NOMO-1 treated with DMSO at 0.1 percent for 48 hours (cell line): Measurements from ENCODE around the gene PLEKHG4B.
"Not testable (repeated sequence)": the region's sequence is repeated elsewhere in the genome, so short reads cannot be mapped to it uniquely, and the experiment has no call there.

Experiments
- DNase-seq: peaks from one replicate; lab custom pipeline; 2025; ENCODE audit not compliant: unreplicated experiment; lab: John Stamatoyannopoulos, UW

The PLEKHG4B gene

GRCh38 chr5:154826-155225 is 62.9 kb downstream of the PLEKHG4B start:
- no peak for DNase-seq

- no peak for DNase-seq
Measured at GRCh38 chr5:155651-156410, 63.9 kb downstream of the PLEKHG4B start.

- no peak for DNase-seq
Measured at GRCh38 chr5:156411-157072, 64.6 kb downstream of the PLEKHG4B start.

GRCh38 chr5:157126-157715 is 65.3 kb downstream of the PLEKHG4B start:
- DNase-seq, result no peak

- DNase-seq, result no peak
Measured at GRCh38 chr5:157801-158200, 65.8 kb downstream of the PLEKHG4B start.

- no peak for DNase-seq
Measured at GRCh38 chr5:158807-159447, 67.0 kb downstream of the PLEKHG4B start.

- DNase-seq, result no peak
Measured at GRCh38 chr5:159448-160172, 67.6 kb downstream of the PLEKHG4B start.

GRCh38 chr5:160173-160510 is 68.2 kb downstream of the PLEKHG4B start:
- no peak for DNase-seq

- no peak for DNase-seq
Measured at GRCh38 chr5:160921-161802, 69.2 kb downstream of the PLEKHG4B start.

GRCh38 chr5:161803-162110 is 69.8 kb downstream of the PLEKHG4B start:
- DNase-seq, result no peak

- DNase-seq, result no peak
Measured at GRCh38 chr5:162190-162564, 70.2 kb downstream of the PLEKHG4B start.

GRCh38 chr5:162565-163337 is 70.8 kb downstream of the PLEKHG4B start:
- DNase-seq, result no peak

GRCh38 chr5:163338-163620 is 71.3 kb downstream of the PLEKHG4B start:
- DNase-seq, result no peak

- no peak for DNase-seq
Measured at GRCh38 chr5:163841-164240, 71.9 kb downstream of the PLEKHG4B start.

GRCh38 chr5:164244-164643 is 72.3 kb downstream of the PLEKHG4B start:
- no peak for DNase-seq

GRCh38 chr5:164783-165182 is 72.8 kb downstream of the PLEKHG4B start:
- not testable (repeated sequence) for DNase-seq

- no peak for DNase-seq
Measured at GRCh38 chr5:166441-167372, 74.7 kb downstream of the PLEKHG4B start.

- DNase-seq, result no peak
Measured at GRCh38 chr5:167511-167910, 75.5 kb downstream of the PLEKHG4B start.
